ENCODE results near the gene CALML6.

Gene CALML6

GRCh38 chr1:1911350-1912041 lies 3.6 kb upstream of the CALML6 start:
- DNase-seq (ENCODE audit: low read depth in 2 of 2): no peak

- DNase-seq (ENCODE audit: low read depth in 2 of 2): no peak
These were observed 724 bp upstream of the CALML6 start for GRCh38 chr1:1914101-1914970.

GRCh38 chr1:1915911-1916840 lies 1.1 kb downstream of the CALML6 start:
- DNase-seq (ENCODE audit: low read depth in 2 of 2): no peak

- no peak for DNase-seq (ENCODE audit: low read depth in 2 of 2)
These were observed 1.8 kb downstream of the CALML6 start for GRCh38 chr1:1916851-1917251.

- DNase-seq (ENCODE audit: low read depth in 2 of 2): no peak
These were observed 2.4 kb downstream of the CALML6 start for GRCh38 chr1:1917304-1917976.

- DNase-seq (ENCODE audit: low read depth in 2 of 2): no peak
These were observed 3.2 kb downstream of the CALML6 start for GRCh38 chr1:1917995-1918900.

- peak in 1 of 2 donors; percentile 18 for DNase-seq (ENCODE audit: low read depth in 2 of 2)
These were observed 3.8 kb downstream of the CALML6 start, which contains the start of gene TMEM52 for GRCh38 chr1:1918901-1919303. Gene TMEM52 (minus strand): TSS chr1:1919279. CDS start chr1:1919265, 14 bp downstream.

GRCh38 chr1:1919304-1920056 lies 4.4 kb downstream of the CALML6 start:
- DNase-seq (ENCODE audit: low read depth in 2 of 2): peak; percentile 97

GRCh38 chr1:1920057-1920607 lies 5.1 kb downstream of the CALML6 start:
- DNase-seq (ENCODE audit: low read depth in 2 of 2): no peak

GRCh38 chr1:1920608-1921458 lies 5.8 kb downstream of the CALML6 start:
- DNase-seq (ENCODE audit: low read depth in 2 of 2): no peak

GRCh38 chr1:1921459-1921862 lies 6.4 kb downstream of the CALML6 start:
- no peak for DNase-seq (ENCODE audit: low read depth in 2 of 2)

GRCh38 chr1:1921901-1922701 lies 7.0 kb downstream of the CALML6 start:
- no peak for DNase-seq (ENCODE audit: low read depth in 2 of 2)

- DNase-seq (ENCODE audit: low read depth in 2 of 2): no peak
These were observed 7.6 kb downstream of the CALML6 start for GRCh38 chr1:1922702-1922955.

GRCh38 chr1:1922956-1923833 lies 8.1 kb downstream of the CALML6 start:
- DNase-seq (ENCODE audit: low read depth in 2 of 2): no peak

GRCh38 chr1:1924386-1924785 lies 9.3 kb downstream of the CALML6 start:
- no peak for DNase-seq (ENCODE audit: low read depth in 2 of 2)

- no peak for DNase-seq (ENCODE audit: low read depth in 2 of 2)
These were observed 9.8 kb downstream of the CALML6 start for GRCh38 chr1:1924849-1925248.
